Prostate gland (tissue), 2 donors: ENCODE data around the gene RAD51B.

ENCODE experiments used
- CTCF ChIP-seq, 4 experiments: fragments of 200-600 bp in 2 of 4; fragments of 450-650 bp in 2 of 4; sonication (generic) in 2 of 4; IDR thresholded peaks; 1 replicate in 3 of 4; 2 replicates in 1 of 4; pipeline ENCODE4 v1.5.1; 2016 to 2019; ENCODE audit warnings: antibody characterized with exemption in 4 of 4, mild to moderate bottlenecking in 2 of 4, moderate library complexity in 2 of 4
- POLR2A ChIP-seq: fragments of 450-650 bp; IDR thresholded peaks from one replicate; pipeline ENCODE4 v1.6.1; 2016; ENCODE audit warnings: antibody characterized with exemption, mild to moderate bottlenecking

DNA sequence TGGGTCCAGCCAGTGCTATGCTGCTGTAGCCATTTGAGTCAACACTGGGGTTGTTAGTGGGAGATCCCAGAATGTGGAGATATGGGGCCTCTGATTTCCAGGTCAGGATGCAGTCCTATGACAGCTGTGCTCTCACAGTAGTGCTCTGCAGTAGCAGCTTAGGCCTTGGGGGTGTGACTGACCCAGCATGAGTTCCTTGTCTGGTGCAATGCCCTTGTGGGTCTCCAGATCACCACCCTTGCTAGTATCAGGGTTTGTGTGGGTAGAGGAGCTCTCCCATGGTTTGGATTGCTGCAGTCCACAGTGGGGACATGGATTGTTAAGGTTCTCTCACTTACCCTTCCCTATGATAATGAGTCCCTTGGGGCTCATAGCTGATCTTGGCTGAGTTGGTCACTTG lies 113.7 kb downstream of the RAD51B start:
- no peak for TF ChIP-seq POLR2A
- TF ChIP-seq CTCF (IDR thresholded peaks at IDR 0.05): no peak
